ENCODE measurements around the gene SMYD3. TPM values are rescaled to one million over a fixed set of nuclear protein-coding genes. Genes with fewer than 3 reads are reported as not detected.

The SMYD3 gene
- total RNA-seq, 6 experiments from 2014 or later, result 6.3 to 10.0 (median 6.6) TPM

DNA sequence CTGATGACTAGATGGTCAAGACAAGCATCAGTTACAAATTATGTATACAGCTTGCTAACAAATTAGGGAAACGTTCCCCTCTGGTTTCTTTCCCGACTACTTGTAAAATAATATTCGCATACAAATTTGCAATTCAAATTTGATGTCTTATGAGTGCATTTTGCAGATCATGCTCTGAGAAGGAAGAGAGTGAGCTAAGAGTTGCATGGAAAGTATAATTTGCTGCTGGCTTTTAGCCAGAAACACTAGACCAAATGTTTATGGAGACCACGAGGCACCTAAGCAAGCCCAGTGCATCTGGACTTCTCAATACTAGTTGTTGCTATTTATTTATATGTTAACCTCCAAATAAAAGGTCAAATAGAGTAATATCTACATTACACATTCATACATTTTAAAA, 216.0 kb downstream of the SMYD3 start:
- H3K27ac ChIP-seq, result no peak overlapping the region
- no peaks in the 10 kb centered on the region for H3K27me3 ChIP-seq
- H3K36me3 ChIP-seq, result no peaks in the 10 kb centered on the region
- no peak for TF ChIP-seq POLR2A (IDR thresholded peaks at IDR 0.05)
- TF ChIP-seq, protein P1, sequence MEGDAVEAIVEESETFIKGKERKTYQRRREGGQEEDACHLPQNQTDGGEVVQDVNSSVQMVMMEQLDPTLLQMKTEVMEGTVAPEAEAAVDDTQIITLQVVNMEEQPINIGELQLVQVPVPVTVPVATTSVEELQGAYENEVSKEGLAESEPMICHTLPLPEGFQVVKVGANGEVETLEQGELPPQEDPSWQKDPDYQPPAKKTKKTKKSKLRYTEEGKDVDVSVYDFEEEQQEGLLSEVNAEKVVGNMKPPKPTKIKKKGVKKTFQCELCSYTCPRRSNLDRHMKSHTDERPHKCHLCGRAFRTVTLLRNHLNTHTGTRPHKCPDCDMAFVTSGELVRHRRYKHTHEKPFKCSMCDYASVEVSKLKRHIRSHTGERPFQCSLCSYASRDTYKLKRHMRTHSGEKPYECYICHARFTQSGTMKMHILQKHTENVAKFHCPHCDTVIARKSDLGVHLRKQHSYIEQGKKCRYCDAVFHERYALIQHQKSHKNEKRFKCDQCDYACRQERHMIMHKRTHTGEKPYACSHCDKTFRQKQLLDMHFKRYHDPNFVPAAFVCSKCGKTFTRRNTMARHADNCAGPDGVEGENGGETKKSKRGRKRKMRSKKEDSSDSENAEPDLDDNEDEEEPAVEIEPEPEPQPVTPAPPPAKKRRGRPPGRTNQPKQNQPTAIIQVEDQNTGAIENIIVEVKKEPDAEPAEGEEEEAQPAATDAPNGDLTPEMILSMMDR (IDR thresholded peaks at IDR 0.05), result no peak
- intact Hi-C loops (cut with DNase I), result no loop called here
- no peak overlapping the region for H3K4me3 ChIP-seq
- no peak for ATAC-seq
- H3K4me1 ChIP-seq, result no peaks in the 10 kb centered on the region
- H3K9me3 ChIP-seq, result no peaks in the 10 kb centered on the region
- 83% methylated on average over 4 of the region's 4 CpGs for WGBS (ENCODE audit: insufficient coverage, low coverage, low lambda C conversion rate, missing lambda C conversion rate)
- DNase-seq, result no peak

DNA sequence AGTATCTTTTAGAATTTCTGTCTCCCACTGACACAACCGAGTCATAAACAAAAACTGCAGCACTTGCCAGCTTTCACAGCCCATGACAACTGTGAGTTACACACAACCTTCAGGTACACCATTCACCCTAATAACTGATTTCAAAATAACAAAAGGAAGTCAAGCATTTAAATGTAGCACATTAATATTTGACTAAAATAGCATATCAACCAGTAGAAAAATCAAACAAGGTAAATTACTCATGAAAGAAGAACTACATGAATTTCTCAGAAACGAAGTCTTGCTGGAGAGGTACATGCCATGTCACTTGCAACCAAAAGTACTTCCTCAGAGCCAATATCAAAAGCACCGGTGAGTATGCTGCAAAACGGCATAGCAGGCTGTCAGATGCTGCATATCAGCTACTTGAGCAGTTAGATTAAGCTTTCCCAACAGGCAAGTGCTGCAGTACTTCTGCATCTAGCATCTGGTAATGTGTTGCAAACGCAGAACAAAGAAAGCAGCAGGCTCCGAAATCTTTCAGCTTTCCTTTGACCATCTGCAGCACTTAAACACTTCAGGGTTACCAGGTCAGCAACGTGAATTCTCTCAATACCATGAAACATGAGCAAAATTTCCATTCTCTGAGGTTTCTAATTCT, 223.2 kb downstream of the SMYD3 start:
- Histone ChIP-seq H3K4me3 (no peak overlapping the region), H3K36me3 (no peaks in the 10 kb centered on the region), H3K9me3 (no peaks in the 10 kb centered on the region), H3K27ac (no peak overlapping the region), H3K4me1 (peaks cover 0 to 6% (median 0%) of the 10 kb centered on the region in 4 donors), H3K27me3 (no peaks in the 10 kb centered on the region)
- no peak for TF ChIP-seq POLR2A (IDR thresholded peaks at IDR 0.05)
- TF ChIP-seq, protein P1 (IDR thresholded peaks at IDR 0.05), result no peak
- intact Hi-C loops (cut with DNase I), result no loop called here
- DNase-seq (no peak), ATAC-seq (no peak)
- WGBS (ENCODE audit: insufficient coverage, low coverage, low lambda C conversion rate, missing lambda C conversion rate), result 80% methylated on average over 4 of the region's 7 CpGs

DNA sequence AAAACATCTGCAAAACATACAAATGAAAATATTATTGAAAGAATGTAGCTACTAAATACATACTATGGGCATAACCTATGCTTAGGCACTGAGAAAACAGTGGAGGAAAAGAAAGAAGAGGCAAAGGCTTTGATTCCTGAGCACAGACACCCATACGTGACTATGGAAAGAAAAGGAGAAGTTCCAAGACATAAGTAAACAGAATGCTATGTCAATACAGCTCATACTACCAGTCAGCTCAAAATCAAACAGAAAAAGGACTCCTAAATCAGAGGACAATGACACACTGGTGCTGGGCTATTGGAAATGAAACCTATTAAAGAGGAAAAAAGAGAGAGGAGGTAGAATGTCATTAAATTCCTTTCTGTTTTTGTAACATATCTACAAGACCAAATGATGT, 225.4 kb downstream of the SMYD3 start:
- intact Hi-C loops (cut with DNase I), result no loop called here
- H3K27me3 ChIP-seq, result no peaks in the 10 kb centered on the region
- no peaks in the 10 kb centered on the region for H3K9me3 ChIP-seq
- H3K4me3 ChIP-seq, result no peak overlapping the region
- DNase-seq (no peak), ATAC-seq (peak; percentile 68 to 96 (median 84))
- no peaks in the 10 kb centered on the region for H3K36me3 ChIP-seq
- H3K4me1 ChIP-seq, result peaks cover 0 to 6% (median 0%) of the 10 kb centered on the region in 4 donors
- no peak for TF ChIP-seq POLR2A (IDR thresholded peaks at IDR 0.05)
- TF ChIP-seq, protein P1 (IDR thresholded peaks at IDR 0.05), result no peak
- no peak overlapping the region for H3K27ac ChIP-seq
- WGBS (ENCODE audit: insufficient coverage, low coverage, low lambda C conversion rate, missing lambda C conversion rate), result 6% methylated on average over 1 of the region's 1 CpG

DNA sequence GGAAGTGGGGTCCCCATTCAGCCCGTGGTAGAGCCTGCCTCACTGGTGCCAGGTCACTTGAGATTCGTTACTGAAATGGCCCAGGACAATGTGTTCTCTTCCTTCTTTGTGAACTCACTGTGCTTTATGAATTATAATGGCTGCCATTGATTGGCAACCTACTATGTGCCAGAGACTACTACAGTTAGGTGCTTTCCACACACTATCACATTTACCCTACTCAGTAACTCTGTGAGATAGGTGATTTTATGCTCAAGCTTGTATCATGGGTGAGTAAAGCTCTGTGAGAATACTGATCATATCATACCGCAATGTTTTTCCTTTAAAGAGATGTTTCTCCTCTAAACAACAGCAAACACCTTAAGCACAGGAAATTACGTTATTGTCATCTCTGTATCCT, 225.9 kb downstream of the SMYD3 start:
- DNase-seq, result no peak
- no peak for ATAC-seq
- 73% methylated on average over 4 of the region's 4 CpGs for WGBS (ENCODE audit: insufficient coverage, low coverage, low lambda C conversion rate, missing lambda C conversion rate)
- Histone ChIP-seq H3K4me3 (no peak overlapping the region), H3K9me3 (no peaks in the 10 kb centered on the region), H3K36me3 (no peaks in the 10 kb centered on the region), H3K27me3 (no peaks in the 10 kb centered on the region), H3K4me1 (peaks cover 0 to 6% (median 0%) of the 10 kb centered on the region in 4 donors), H3K27ac (no peak overlapping the region)
- intact Hi-C loops (cut with DNase I), result no loop called here
- TF ChIP-seq, protein P1 (IDR thresholded peaks at IDR 0.05), result no peak
- TF ChIP-seq POLR2A (IDR thresholded peaks at IDR 0.05), result no peak
